Chondrocyte (in vitro differentiated cells): ENCODE data around the gene KLHDC10. TPM values are rescaled to one million over a fixed set of nuclear protein-coding genes. Genes with fewer than 3 reads are reported as not detected.

Experiments
- DNase-seq: peaks from one replicate; pipeline ENCODE4 v3.0.0; 2021; ENCODE audit warnings: mixed read lengths, low spot score
- H3K27ac Mint-ChIP-seq: one replicate; pipeline ENCODE4 v1.8.0; 2021; ENCODE audit warnings: mild to moderate bottlenecking, moderate library complexity, mixed read lengths; ENCODE audit not compliant: unreplicated experiment
- H3K27me3 Mint-ChIP-seq: 2 replicates; pipeline ENCODE4 v1.8.0; 2021; ENCODE audit warnings: low read depth, mixed read lengths
- H3K36me3 Mint-ChIP-seq: 2 replicates; pipeline ENCODE4 v1.8.0; 2021; ENCODE audit warnings: low read depth, mixed read lengths
- H3K4me1 Mint-ChIP-seq: 2 replicates; pipeline ENCODE4 v1.8.0; 2021; ENCODE audit warnings: low read depth, mild to moderate bottlenecking, mixed read lengths
- H3K4me3 Mint-ChIP-seq: one replicate; pipeline ENCODE4 v1.8.0; 2021; ENCODE audit warnings: mild to moderate bottlenecking, moderate library complexity, mixed read lengths; ENCODE audit not compliant: unreplicated experiment
- H3K9me3 Mint-ChIP-seq: 2 replicates; pipeline ENCODE4 v1.8.0; 2021; ENCODE audit warnings: low read depth, mixed read lengths
- CTCF ChIP-seq: fragments of 200-600 bp; sonication (generic); IDR thresholded peaks from 2 replicates; pipeline ENCODE4 v1.5.0; 2021; ENCODE audit warnings: antibody characterized with exemption, mild to moderate bottlenecking, moderate library complexity
- total RNA-seq: library from RNA; stranded (reverse); gene quantifications from 3 replicates; pipeline ENCODE4 v1.2.1, GENCODE V29; 2021

The KLHDC10 gene
- total RNA-seq, 1 donor from 2014 or later, result 28.0 TPM

- Mint-ChIP-seq H3K9me3 (no peaks in the 10 kb centered on the region), H3K27ac (no peak overlapping the region), H3K36me3 (peaks cover 37% of the 10 kb centered on the region), H3K27me3 (no peaks in the 10 kb centered on the region), H3K4me1 (peaks cover 8% of the 10 kb centered on the region), H3K4me3 (no peak overlapping the region)
- TF ChIP-seq CTCF, result no peak
- DNase-seq, result no peak
These were observed 45.9 kb upstream of the KLHDC10 start for GRCh38 chr7:130024390-130024789.

GRCh38 chr7:130032698-130033097 is 37.6 kb upstream of the KLHDC10 start:
- H3K27me3 Mint-ChIP-seq, result no peaks in the 10 kb centered on the region
- no peak overlapping the region for H3K27ac Mint-ChIP-seq
- H3K4me1 Mint-ChIP-seq, result no peaks in the 10 kb centered on the region
- no peak for TF ChIP-seq CTCF
- no peak for DNase-seq
- H3K36me3 Mint-ChIP-seq, result peaks cover 18% of the 10 kb centered on the region
- no peak overlapping the region for H3K4me3 Mint-ChIP-seq
- no peaks in the 10 kb centered on the region for H3K9me3 Mint-ChIP-seq

- Mint-ChIP-seq H3K9me3 (no peaks in the 10 kb centered on the region), H3K4me1 (no peaks in the 10 kb centered on the region), H3K27ac (no peak overlapping the region), H3K4me3 (no peak overlapping the region), H3K27me3 (no peaks in the 10 kb centered on the region), H3K36me3 (peaks cover 14% of the 10 kb centered on the region)
- DNase-seq, result no peak
- TF ChIP-seq CTCF, result peak; percentile 77
These were observed 32.6 kb upstream of the KLHDC10 start for GRCh38 chr7:130037703-130038102.

GRCh38 chr7:130040576-130040975 is 29.8 kb upstream of the KLHDC10 start:
- DNase-seq, result no peak
- Mint-ChIP-seq H3K4me3 (no peak overlapping the region), H3K9me3 (no peaks in the 10 kb centered on the region), H3K27ac (no peak overlapping the region), H3K36me3 (peaks cover 20% of the 10 kb centered on the region), H3K27me3 (no peaks in the 10 kb centered on the region), H3K4me1 (no peaks in the 10 kb centered on the region)
- TF ChIP-seq CTCF, result no peak

GRCh38 chr7:130047831-130048230 is 22.5 kb upstream of the KLHDC10 start:
- Mint-ChIP-seq H3K27me3 (no peaks in the 10 kb centered on the region), H3K4me3 (no peak overlapping the region), H3K4me1 (peaks cover 16% of the 10 kb centered on the region), H3K9me3 (no peaks in the 10 kb centered on the region), H3K27ac (no peak overlapping the region), H3K36me3 (peaks cover 12% of the 10 kb centered on the region)
- TF ChIP-seq CTCF, result no peak
- no peak for DNase-seq
